IPS-NIHi7 (cell line): ENCODE data around the gene MGAT4B.
A peak's percentile ranks its signal among the peaks of the same experiment; 100 is the strongest.
"Not testable (repeated sequence)": the region's sequence is repeated elsewhere in the genome, so short reads cannot be mapped to it uniquely, and the experiment has no call there.

Experiments
- DNase-seq: peaks from one replicate; pipeline ENCODE4 v3.0.0; 2012; ENCODE audit warnings: mixed read lengths; ENCODE audit errors: extremely low spot score

Gene MGAT4B

GRCh38 chr5:179795049-179795862, 11.4 kb downstream of the MGAT4B start:
- DNase-seq: peak; percentile 67

- no peak for DNase-seq
Observed at GRCh38 chr5:179794575-179794974, 12.1 kb downstream of the MGAT4B start.

- no peak for DNase-seq
Observed at GRCh38 chr5:179794171-179794570, 12.5 kb downstream of the MGAT4B start.

- DNase-seq: no peak
Observed at GRCh38 chr5:179793468-179794139, 13.1 kb downstream of the MGAT4B start, which contains the start of gene LTC4S. Gene LTC4S (plus strand): TSS chr5:179793986. CDS start chr5:179794081, 95 bp downstream.

- DNase-seq: no peak
Observed at GRCh38 chr5:179792612-179793467, 13.8 kb downstream of the MGAT4B start.

- no peak for DNase-seq
Observed at GRCh38 chr5:179791881-179792611, 14.6 kb downstream of the MGAT4B start.

- DNase-seq: not testable (repeated sequence)
Observed at GRCh38 chr5:179789278-179789677, 17.4 kb downstream of the MGAT4B start.

GRCh38 chr5:179788193-179788854, 18.3 kb downstream of the MGAT4B start:
- DNase-seq: no peak

- DNase-seq: no peak
Observed at GRCh38 chr5:179786861-179787260, 19.8 kb downstream of the MGAT4B start.

GRCh38 chr5:179783128-179783527, 23.5 kb downstream of the MGAT4B start:
- DNase-seq: no peak

GRCh38 chr5:179781846-179782245, 24.8 kb downstream of the MGAT4B start:
- no peak for DNase-seq

GRCh38 chr5:179780362-179780761, 26.3 kb downstream of the MGAT4B start:
- no peak for DNase-seq

GRCh38 chr5:179779826-179780225, 26.8 kb downstream of the MGAT4B start:
- no peak for DNase-seq

- no peak for DNase-seq
Observed at GRCh38 chr5:179778591-179778990, 28.1 kb downstream of the MGAT4B start.

GRCh38 chr5:179777909-179778308, 28.8 kb downstream of the MGAT4B start:
- DNase-seq: no peak

- no peak for DNase-seq
Observed at GRCh38 chr5:179777456-179777855, 29.2 kb downstream of the MGAT4B start.

- no peak for DNase-seq
Observed at GRCh38 chr5:179776411-179776938, 30.2 kb downstream of the MGAT4B start.

- no peak for DNase-seq
Observed at GRCh38 chr5:179774442-179774841, 32.2 kb downstream of the MGAT4B start.

GRCh38 chr5:179773686-179774040, 33.0 kb downstream of the MGAT4B start:
- DNase-seq: no peak

- DNase-seq: no peak
Observed at GRCh38 chr5:179772351-179772750, 34.3 kb downstream of the MGAT4B start.
